HG03064 (cell line): Measurements from ENCODE around the gene SF3A1.

Experiments
- ATAC-seq: cut with Tn5 transposase; IDR thresholded peaks from one replicate; pipeline ENCODE4 v1.9.1; 2021; ENCODE audit warnings: low read depth; ENCODE audit not compliant: unreplicated experiment

Gene SF3A1

GRCh38 chr22:30325065-30325720 lies 31.5 kb downstream of the SF3A1 start:
- ATAC-seq = no peak

GRCh38 chr22:30324014-30324730 lies 32.5 kb downstream of the SF3A1 start:
- ATAC-seq = no peak

GRCh38 chr22:30323246-30323645 lies 33.4 kb downstream of the SF3A1 start:
- no peak for ATAC-seq

GRCh38 chr22:30321461-30321860 lies 35.2 kb downstream of the SF3A1 start:
- ATAC-seq = no peak

DNA sequence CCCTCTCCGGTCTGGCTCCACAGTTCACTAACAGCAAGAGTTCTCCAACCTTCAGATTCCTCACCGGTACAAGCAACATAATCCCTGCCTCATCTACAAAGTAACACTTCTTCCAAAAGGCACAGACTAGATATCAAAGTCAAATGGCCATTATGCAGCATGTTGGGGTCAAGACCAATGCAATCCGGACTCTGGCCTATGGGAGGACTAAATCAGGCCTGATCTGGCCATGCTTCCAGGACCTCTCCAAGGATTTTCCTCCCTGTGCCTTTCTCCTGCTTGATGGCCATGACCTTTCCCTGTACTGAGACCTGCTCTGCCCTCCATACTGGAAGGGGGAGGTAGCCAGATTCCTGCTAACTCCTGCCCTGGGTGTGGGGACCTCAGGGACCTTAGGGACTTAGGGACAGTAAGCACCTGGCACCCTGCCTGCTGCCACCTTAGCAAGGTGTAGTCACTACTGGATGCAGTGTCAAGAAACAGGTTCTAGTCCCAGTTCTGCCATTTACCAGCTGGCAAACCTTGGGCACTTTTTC lies 36.6 kb downstream of the SF3A1 start:
- ATAC-seq = no peak

- no peak for ATAC-seq
These were observed 37.8 kb downstream of the SF3A1 start for GRCh38 chr22:30318799-30319419.

DNA sequence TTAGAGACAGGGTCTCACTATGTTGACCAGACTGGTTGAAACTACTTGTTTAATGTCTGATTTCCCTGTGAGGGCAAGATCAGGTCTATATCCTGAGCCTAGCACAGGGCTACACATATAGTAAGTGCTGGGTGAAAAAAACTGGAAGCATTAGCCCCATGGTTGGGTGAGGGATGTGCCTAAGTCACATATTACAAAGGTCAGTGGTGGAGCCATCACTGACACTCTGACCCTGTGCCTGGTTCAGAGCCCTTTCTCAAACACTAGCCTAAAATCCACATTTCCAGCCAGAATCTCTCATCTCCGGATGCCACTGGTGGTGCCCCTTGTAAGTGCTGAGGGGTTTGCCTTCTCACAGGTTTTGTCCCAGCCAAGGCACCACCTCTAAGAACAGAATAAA lies 38.9 kb downstream of the SF3A1 start:
- ATAC-seq = no peak

DNA sequence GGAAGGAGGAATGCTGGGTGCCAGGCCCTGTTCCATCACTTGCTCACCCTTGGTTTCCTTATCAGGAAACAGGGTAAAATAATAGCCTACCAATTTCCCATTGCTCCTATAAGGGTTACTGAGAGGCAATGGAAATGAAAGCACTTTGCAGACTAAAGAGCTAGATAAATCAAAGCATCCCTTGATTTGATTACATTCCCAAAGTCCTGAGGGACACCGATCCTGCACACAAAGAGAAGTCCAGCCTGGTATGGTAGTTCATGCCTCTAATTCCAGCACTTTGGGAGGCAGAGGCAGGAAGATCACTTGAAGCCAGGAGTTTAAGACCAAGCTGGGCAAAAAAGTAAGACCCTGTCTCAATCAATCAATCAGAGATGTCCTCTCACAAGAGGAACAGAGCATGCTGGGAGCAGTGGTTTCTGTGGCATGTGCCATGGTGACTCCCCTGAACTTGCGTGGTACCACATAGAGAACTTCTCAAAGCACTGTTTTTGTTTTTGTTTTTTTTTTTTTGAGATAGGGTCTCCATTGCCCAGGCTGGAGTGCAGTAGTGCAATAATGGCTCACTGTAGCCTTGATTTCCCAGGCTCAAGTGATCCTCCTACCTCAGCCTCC lies 40.6 kb downstream of the SF3A1 start:
- no peak for ATAC-seq

- ATAC-seq = no peak
These were observed 41.8 kb downstream of the SF3A1 start for GRCh38 chr22:30314915-30315314.

DNA sequence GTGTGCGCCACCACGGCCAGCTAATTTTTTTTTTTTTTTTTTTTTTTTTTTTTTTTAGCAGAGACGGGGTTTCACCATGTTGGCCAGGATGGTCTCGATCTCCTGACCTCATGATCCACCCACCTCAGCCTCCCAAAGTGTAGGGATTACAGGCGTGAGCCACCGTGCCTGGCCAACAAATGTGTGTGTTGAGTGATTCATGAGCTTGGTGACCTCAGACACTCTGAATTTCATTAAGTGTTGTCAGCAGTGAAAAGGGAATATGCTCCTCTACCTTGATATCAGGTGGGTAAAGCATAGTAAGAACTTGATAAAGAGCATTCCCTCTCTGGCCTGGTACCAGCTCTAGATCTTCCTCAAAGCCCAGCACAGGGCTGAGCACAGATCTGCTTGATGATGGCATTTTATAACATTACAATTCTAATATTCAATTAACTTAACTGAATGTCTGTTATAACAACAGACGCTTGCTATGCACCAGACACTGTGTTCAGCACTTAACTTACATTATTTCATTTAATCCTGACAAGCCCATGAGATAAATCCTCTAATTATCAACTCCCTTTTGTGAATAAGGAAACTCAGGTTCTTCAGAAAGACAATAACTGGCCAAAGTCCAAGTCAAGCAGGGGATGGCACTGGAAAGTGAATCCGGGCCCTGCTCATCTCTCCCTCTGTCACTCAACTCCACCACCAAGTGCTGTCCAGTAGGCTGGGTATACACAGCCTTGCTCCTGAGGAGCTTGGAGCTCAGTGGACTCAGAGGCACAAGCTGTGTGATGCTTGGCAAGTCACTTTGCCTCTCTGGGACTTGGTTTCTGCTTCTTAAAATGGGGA lies 42.9 kb downstream of the SF3A1 start:
- ATAC-seq = no peak

DNA sequence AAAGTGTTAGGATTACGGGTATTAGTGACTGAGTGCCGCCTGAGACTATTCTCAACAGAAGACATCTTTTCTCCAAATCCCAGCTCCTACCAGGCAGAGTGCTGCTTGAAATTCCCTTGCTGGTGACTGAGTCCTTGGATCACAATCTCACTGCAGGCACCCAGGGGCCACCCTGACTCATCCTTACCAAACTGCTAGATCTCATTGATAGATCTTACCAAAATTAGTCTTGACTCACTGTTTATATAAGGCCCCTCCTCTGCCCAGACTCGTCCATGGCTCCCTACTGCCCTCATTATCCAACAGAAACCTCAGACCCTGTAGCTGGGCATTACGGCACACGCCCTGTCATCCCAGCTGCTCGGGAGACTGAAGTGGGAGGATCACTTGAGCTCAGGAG lies 44.6 kb downstream of the SF3A1 start:
- no peak for ATAC-seq

DNA sequence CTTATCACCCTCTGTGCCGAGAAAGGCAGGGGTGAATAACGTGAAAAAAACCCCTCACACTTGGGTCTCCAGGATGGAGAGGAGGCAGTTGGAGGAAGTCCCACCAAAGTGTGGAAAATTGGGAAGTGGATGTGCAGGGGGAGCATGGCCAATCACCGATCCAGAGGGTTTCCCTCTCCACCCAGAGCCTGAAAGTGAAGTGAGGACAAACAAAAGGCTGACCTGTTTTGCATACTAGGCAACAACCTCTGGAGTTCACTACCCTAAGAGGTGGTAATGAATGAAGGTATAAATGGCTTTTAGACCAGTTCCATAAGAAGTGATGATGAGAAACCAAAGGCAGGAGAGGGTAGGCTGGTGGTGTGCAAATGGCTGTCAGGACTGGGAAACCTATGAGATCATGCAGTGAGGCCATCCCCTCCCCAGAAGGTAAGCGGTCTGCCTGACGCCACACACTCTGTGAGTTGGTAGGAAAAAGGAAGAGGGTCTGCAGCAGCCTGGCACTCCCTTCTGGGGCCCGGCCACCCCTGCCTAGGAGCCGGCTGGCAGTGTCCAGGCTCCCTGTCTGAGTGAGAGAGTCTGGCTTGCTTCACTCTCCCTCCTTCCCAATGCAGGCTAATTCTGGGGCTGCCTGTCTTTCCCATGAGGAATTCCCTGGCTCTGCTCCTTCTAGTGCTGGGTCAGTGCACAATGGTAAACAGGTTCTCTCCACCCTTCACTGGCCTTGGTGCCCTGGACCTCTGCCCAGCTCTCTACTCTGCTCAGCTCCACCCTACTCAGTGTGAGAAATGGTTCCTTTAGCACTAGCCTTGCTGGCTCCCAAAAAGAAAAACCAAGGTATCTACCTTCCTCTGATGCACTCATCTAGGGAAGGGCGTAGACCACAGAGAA lies 45.6 kb downstream of the SF3A1 start:
- ATAC-seq = no peak

GRCh38 chr22:30309951-30310741 lies 46.5 kb downstream of the SF3A1 start:
- ATAC-seq = no peak

GRCh38 chr22:30308518-30309230 lies 48.0 kb downstream of the SF3A1 start:
- ATAC-seq = no peak

DNA sequence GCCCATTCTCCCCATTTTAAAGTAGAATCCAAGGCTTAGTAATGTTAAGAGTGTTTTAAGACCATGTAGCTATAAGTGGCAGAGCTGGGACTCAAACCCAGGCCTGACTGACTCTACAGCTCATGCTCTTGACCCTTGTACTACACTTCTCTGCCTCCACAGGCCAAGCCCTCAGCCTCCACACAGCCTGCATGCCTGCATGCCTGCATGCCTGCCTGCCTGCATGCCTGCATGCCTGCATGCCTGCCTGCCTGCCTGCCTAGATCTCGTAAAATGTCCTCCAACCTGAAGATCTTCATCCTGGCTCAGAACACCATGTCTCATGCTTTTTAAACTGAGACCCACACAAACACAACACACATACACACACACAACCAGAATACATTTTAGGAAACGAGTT lies 48.6 kb downstream of the SF3A1 start:
- ATAC-seq = no peak

GRCh38 chr22:30307041-30307574 lies 49.6 kb downstream of the SF3A1 start:
- no peak for ATAC-seq

DNA sequence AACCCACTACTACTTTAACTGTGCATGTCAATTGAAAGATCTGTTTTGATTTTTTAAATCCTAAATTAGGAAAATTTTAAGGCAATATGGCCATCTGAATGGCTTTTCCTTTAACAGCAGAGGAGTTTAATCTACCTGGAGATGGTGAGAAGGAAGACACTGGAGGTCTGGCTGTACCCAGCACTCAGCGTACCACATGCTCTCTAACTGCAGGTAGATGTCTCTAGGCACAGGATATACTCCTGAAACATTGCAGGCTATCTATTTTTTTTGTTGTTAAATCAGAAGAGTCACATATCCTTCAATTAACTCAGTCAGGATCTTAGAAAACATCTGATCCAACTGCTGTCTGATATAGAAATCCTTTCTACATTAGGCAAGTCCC lies 50.1 kb downstream of the SF3A1 start:
- ATAC-seq = no peak
